ENCODE data around the gene KRTAP3-3.
"Not testable (repeated sequence)": the region's sequence is repeated elsewhere in the genome, so short reads cannot be mapped to it uniquely, and the experiment has no call there.

Gene KRTAP3-3

GRCh38 chr17:41004397-41004796 lies 10.4 kb upstream of the KRTAP3-3 start:
- no peak for DNase-seq (ENCODE audit: low read depth)

GRCh38 chr17:41003926-41004325 lies 10.0 kb upstream of the KRTAP3-3 start:
- DNase-seq (ENCODE audit: low read depth): no peak

- DNase-seq (ENCODE audit: low read depth): no peak
These were observed 8.8 kb upstream of the KRTAP3-3 start for GRCh38 chr17:41002814-41003213.

- DNase-seq (ENCODE audit: low read depth): no peak
These were observed 7.8 kb upstream of the KRTAP3-3 start for GRCh38 chr17:41001795-41002194.

- not testable (repeated sequence) for DNase-seq (ENCODE audit: low read depth)
These were observed 5.6 kb upstream of the KRTAP3-3 start, which contains the start of gene KRTAP3-2 for GRCh38 chr17:40999563-40999962. Gene KRTAP3-2 (minus strand): TSS chr17:40999906. CDS start chr17:40999853, 53 bp downstream.

- no peak for DNase-seq (ENCODE audit: low read depth)
These were observed 3.4 kb upstream of the KRTAP3-3 start for GRCh38 chr17:40997361-40997760.

- DNase-seq (ENCODE audit: low read depth): no peak
These were observed 2.9 kb upstream of the KRTAP3-3 start for GRCh38 chr17:40996829-40997228.

- no peak for DNase-seq (ENCODE audit: low read depth)
These were observed 1.2 kb upstream of the KRTAP3-3 start for GRCh38 chr17:40995116-40995515.

GRCh38 chr17:40993084-40993483 lies 880 bp downstream of the KRTAP3-3 start:
- no peak for DNase-seq (ENCODE audit: low read depth)

GRCh38 chr17:40992666-40993065 lies 1.3 kb downstream of the KRTAP3-3 start:
- DNase-seq (ENCODE audit: low read depth): no peak

- DNase-seq (ENCODE audit: low read depth): no peak
These were observed 7.0 kb downstream of the KRTAP3-3 start for GRCh38 chr17:40986920-40987319.

- DNase-seq (ENCODE audit: low read depth): no peak
These were observed 9.7 kb downstream of the KRTAP3-3 start, which contains the start of gene KRT40 for GRCh38 chr17:40984226-40984625. Gene KRT40 (minus strand): TSS chr17:40984326. CDS start chr17:40984273, 53 bp downstream.

GRCh38 chr17:40981115-40981514 lies 12.8 kb downstream of the KRTAP3-3 start:
- no peak for DNase-seq (ENCODE audit: low read depth)

GRCh38 chr17:40980596-40980995 lies 13.4 kb downstream of the KRTAP3-3 start:
- no peak for DNase-seq (ENCODE audit: low read depth)

GRCh38 chr17:40980117-40980516 lies 13.8 kb downstream of the KRTAP3-3 start:
- no peak for DNase-seq (ENCODE audit: low read depth)

GRCh38 chr17:40978575-40979151 lies 15.3 kb downstream of the KRTAP3-3 start:
- DNase-seq (ENCODE audit: low read depth): no peak

- DNase-seq (ENCODE audit: low read depth): no peak
These were observed 18.4 kb downstream of the KRTAP3-3 start for GRCh38 chr17:40975516-40975915.

GRCh38 chr17:40974366-40974765 lies 19.6 kb downstream of the KRTAP3-3 start:
- no peak for DNase-seq (ENCODE audit: low read depth)

GRCh38 chr17:40967582-40967981 lies 26.4 kb downstream of the KRTAP3-3 start:
- no peak for DNase-seq (ENCODE audit: low read depth)

GRCh38 chr17:40966848-40967247 lies 27.1 kb downstream of the KRTAP3-3 start, which contains the start of gene KRT39:
Gene KRT39 (minus strand): TSS chr17:40966948. CDS start chr17:40966856, 92 bp downstream.
- no peak for DNase-seq (ENCODE audit: low read depth)

- no peak for DNase-seq (ENCODE audit: low read depth)
These were observed 30.1 kb downstream of the KRTAP3-3 start for GRCh38 chr17:40963838-40964237.

GRCh38 chr17:40962059-40962561 lies 31.9 kb downstream of the KRTAP3-3 start:
- no peak for DNase-seq (ENCODE audit: low read depth)

- no peak for DNase-seq (ENCODE audit: low read depth)
These were observed 32.4 kb downstream of the KRTAP3-3 start for GRCh38 chr17:40961591-40961990.

- no peak for DNase-seq (ENCODE audit: low read depth)
These were observed 33.8 kb downstream of the KRTAP3-3 start for GRCh38 chr17:40960144-40960543.

All from activated gamma-delta T cell treated with anti-CD3 and anti-CD28 coated beads, Interleukin-2, amount 50 U/mL, for 16 hours (primary cell).